ENCODE measurements around the gene CEP89.

GRCh38 chr19:32977280-32977679, 5.5 kb upstream of the CEP89 start:
- TF ChIP-seq CTCF (IDR thresholded peaks at IDR 0.05) (no peak), POLR2A (IDR thresholded peaks at IDR 0.05) (no peak)
